KMS-11 (cell line): Measurements from ENCODE around the gene C11orf21.

Experiments used
- H2AFZ ChIP-seq: fragments of 200-600 bp; sonication (generic); 2 replicates; pipeline ENCODE4 v1.6.1; 2016; ENCODE audit warnings: antibody characterized with exemption, mixed run types, low read depth
- H3K27ac ChIP-seq: fragments of 200-600 bp; sonication (generic); 2 replicates; pipeline ENCODE4 v1.6.1; 2016; ENCODE audit warnings: mild to moderate bottlenecking, mixed run types
- H3K27me3 ChIP-seq: fragments of 200-600 bp; sonication (generic); 2 replicates; pipeline ENCODE4 v1.6.1; 2017; ENCODE audit warnings: mild to moderate bottlenecking, low read depth, mixed run types, moderate library complexity; ENCODE audit not compliant: insufficient read depth
- H3K36me3 ChIP-seq: fragments of 200-600 bp; sonication (generic); 2 replicates; pipeline ENCODE4 v1.6.1; 2017; ENCODE audit warnings: mild to moderate bottlenecking, mixed run types; ENCODE audit not compliant: insufficient read depth
- H3K4me1 ChIP-seq: fragments of 200-600 bp; sonication (generic); 2 replicates; pipeline ENCODE4 v1.6.1; 2016; ENCODE audit warnings: mild to moderate bottlenecking, low read depth, mixed run types; ENCODE audit not compliant: poor library complexity, severe bottlenecking
- H3K4me2 ChIP-seq: fragments of 200-600 bp; sonication (generic); 2 replicates; pipeline ENCODE4 v1.7.0; 2016; ENCODE audit warnings: mild to moderate bottlenecking, mixed run types
- H3K4me3 ChIP-seq: fragments of 200-600 bp; sonication (generic); IDR thresholded peaks from 2 replicates; pipeline ENCODE4 v1.6.1; 2017; ENCODE audit warnings: low read depth, low read length, mixed read lengths; ENCODE audit not compliant: insufficient read depth
- H3K79me2 ChIP-seq: fragments of 200-600 bp; sonication (generic); 2 replicates; pipeline ENCODE4 v1.6.1; 2016; ENCODE audit warnings: low read depth, mixed run types; ENCODE audit not compliant: insufficient read depth
- H3K9ac ChIP-seq: fragments of 200-600 bp; sonication (generic); 2 replicates; pipeline ENCODE4 v1.6.1; 2016; ENCODE audit warnings: mild to moderate bottlenecking, mixed run types
- H4K20me1 ChIP-seq: fragments of 200-600 bp; sonication (generic); 2 replicates; pipeline ENCODE4 v1.6.1; 2016; ENCODE audit warnings: mild to moderate bottlenecking, mixed run types; ENCODE audit not compliant: insufficient read depth
- TF ChIP-seq, protein P1 (sequence below): fragments of 200-600 bp; sonication (generic); conservative IDR thresholded peaks from 2 replicates; pipeline ENCODE4 v1.6.1; 2017; ENCODE audit warnings: low read depth, mild to moderate bottlenecking, antibody characterized with exemption, low read length, moderate library complexity, mixed read lengths

The C11orf21 gene

DNA sequence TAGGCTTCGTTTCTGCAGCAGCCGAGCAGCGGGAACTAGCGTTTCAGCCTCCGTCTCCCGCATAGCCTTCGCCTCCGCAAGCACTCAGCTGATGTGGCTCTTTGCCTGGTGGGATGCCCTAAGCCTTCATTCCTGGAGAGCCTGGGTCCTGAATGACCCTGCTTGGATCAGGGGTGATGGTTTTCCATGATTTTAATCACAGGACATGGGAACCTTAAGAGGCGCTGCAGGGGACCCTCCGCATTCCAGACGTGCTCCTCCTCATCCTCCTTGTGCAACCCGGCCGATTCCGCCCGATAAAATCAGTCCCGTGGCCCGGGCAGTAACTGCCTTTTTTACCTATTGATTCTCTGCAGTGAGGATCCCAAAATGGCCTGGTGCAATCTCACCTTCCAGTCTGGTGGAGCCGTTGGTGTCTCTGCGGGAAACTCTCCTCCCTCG lies 8.2 kb downstream of the C11orf21 start:
- H3K36me3 ChIP-seq, result no peaks in the 10 kb centered on the region
- H3K27ac ChIP-seq, result no peak overlapping the region
- peaks cover 75% of the 10 kb centered on the region for H3K27me3 ChIP-seq
- H4K20me1 ChIP-seq, result no peaks in the 10 kb centered on the region
- TF ChIP-seq, protein P1, sequence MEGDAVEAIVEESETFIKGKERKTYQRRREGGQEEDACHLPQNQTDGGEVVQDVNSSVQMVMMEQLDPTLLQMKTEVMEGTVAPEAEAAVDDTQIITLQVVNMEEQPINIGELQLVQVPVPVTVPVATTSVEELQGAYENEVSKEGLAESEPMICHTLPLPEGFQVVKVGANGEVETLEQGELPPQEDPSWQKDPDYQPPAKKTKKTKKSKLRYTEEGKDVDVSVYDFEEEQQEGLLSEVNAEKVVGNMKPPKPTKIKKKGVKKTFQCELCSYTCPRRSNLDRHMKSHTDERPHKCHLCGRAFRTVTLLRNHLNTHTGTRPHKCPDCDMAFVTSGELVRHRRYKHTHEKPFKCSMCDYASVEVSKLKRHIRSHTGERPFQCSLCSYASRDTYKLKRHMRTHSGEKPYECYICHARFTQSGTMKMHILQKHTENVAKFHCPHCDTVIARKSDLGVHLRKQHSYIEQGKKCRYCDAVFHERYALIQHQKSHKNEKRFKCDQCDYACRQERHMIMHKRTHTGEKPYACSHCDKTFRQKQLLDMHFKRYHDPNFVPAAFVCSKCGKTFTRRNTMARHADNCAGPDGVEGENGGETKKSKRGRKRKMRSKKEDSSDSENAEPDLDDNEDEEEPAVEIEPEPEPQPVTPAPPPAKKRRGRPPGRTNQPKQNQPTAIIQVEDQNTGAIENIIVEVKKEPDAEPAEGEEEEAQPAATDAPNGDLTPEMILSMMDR, result no peak
- H3K9ac ChIP-seq, result no peak overlapping the region
- no peaks in the 10 kb centered on the region for H3K4me1 ChIP-seq
- no peak overlapping the region for H3K4me2 ChIP-seq
- no peaks in the 10 kb centered on the region for H3K79me2 ChIP-seq
- no peak overlapping the region for H2AFZ ChIP-seq
- no peak overlapping the region for H3K4me3 ChIP-seq

DNA sequence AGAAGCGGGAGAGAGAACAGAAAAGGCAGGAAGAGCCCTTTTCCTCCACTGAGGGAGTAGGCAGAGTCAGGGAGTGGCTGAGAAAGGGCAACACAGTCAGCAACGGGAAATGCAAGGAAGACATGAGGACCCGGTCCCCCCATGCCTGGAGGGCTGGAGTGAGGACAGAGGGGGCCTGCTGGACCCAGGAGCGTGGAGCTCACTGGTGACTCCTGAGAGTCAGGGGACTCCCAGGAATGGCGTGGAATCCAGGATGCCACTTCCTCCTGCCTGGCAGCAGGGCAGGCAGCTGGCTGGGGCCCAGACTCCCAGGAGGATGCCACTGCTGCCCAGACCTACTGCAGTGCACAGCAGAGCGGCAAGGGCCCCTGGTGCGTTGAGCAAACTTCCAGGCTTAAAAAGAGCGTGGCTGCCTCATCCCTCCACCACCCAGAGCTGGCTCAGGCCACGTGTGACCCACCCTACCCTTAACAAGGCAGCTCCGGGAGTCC lies 11.3 kb downstream of the C11orf21 start:
- H3K27me3 ChIP-seq, result peaks cover 67% of the 10 kb centered on the region
- no peak overlapping the region for H3K4me2 ChIP-seq
- H3K4me3 ChIP-seq, result no peak overlapping the region
- no peak overlapping the region for H2AFZ ChIP-seq
- H3K9ac ChIP-seq, result no peak overlapping the region
- TF ChIP-seq, protein P1, result no peak
- H3K4me1 ChIP-seq, result no peaks in the 10 kb centered on the region
- no peaks in the 10 kb centered on the region for H3K79me2 ChIP-seq
- H3K27ac ChIP-seq, result no peak overlapping the region
- no peaks in the 10 kb centered on the region for H3K36me3 ChIP-seq
- no peaks in the 10 kb centered on the region for H4K20me1 ChIP-seq

DNA sequence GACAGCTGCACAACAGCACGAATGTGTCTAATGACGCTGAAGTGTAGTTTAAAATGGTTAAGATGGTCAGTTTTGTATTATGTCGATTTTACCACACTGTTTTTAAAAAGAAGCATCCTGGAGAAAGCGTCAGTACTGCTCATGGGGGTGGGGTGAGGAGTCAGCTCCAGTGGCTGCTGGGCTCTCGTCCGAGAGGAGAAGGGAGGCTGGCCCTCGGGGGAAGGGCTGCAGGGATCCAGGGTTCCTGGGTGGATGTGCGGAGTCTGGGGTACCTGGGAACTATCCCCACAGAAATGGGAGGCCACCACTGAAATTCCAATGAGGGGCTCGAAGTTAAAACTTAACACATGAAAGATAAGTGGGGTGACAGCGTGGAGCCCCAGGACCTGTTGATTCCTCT lies 11.9 kb downstream of the C11orf21 start:
- Histone ChIP-seq H3K79me2 (no peaks in the 10 kb centered on the region), H4K20me1 (no peaks in the 10 kb centered on the region), H3K4me1 (no peaks in the 10 kb centered on the region), H3K9ac (no peak overlapping the region), H3K36me3 (no peaks in the 10 kb centered on the region), H3K4me3 (no peak overlapping the region), H3K4me2 (no peak overlapping the region), H3K27ac (no peak overlapping the region), H3K27me3 (peaks cover 67% of the 10 kb centered on the region), H2AFZ (no peak overlapping the region)
- TF ChIP-seq, protein P1, result no peak

DNA sequence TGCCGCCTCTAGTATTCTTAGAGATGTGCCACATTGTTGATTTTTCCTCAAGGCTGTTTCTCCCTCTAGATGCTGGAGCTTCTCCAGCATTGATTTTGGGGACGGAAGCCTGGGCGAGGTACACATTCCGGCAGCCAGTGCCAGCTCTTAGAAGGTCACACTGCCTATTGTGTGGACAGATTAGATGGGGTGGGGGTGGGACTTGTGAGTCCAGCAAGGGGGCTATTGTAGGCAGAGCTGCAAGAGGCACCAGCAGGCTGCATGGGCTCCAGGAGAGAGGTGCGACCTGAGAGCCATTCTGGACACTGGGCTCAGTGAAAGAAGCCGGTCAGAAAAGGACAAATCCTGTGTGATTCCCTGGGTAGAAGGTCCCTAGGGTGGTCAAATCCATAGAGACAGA lies 12.4 kb downstream of the C11orf21 start:
- no peaks in the 10 kb centered on the region for H3K79me2 ChIP-seq
- peaks cover 68% of the 10 kb centered on the region for H3K27me3 ChIP-seq

More for the DNA sequence above, 12.4 kb downstream of the C11orf21 start:
- no peak overlapping the region for H2AFZ ChIP-seq
- no peak overlapping the region for H3K4me2 ChIP-seq
- no peak overlapping the region for H3K4me3 ChIP-seq
- no peaks in the 10 kb centered on the region for H3K36me3 ChIP-seq
- no peaks in the 10 kb centered on the region for H4K20me1 ChIP-seq
- TF ChIP-seq, protein P1, result no peak
- H3K27ac ChIP-seq, result no peak overlapping the region
- H3K9ac ChIP-seq, result no peak overlapping the region
- no peaks in the 10 kb centered on the region for H3K4me1 ChIP-seq
